Neural progenitor cell (in vitro differentiated cells): ENCODE results near the gene FFAR2.

Experiments
- CTCF ChIP-seq: fragments of 200-600 bp; sonication (generic); IDR thresholded peaks from 2 replicates; pipeline ENCODE4 v1.5.1; 2017; ENCODE audit warnings: antibody characterized with exemption, mild to moderate bottlenecking
- EZH2 ChIP-seq: fragments of 200-600 bp; sonication (generic); IDR thresholded peaks from 2 replicates; pipeline ENCODE4 v1.6.1; 2017; ENCODE audit warnings: antibody characterized with exemption, mild to moderate bottlenecking, moderate library complexity

GRCh38 chr19:35462476-35462953 lies 14.5 kb downstream of the FFAR2 start:
- TF ChIP-seq CTCF (no peak), EZH2 (no peak)
